GM19035 (cell line): ENCODE data around the gene HOMER3.
"Not testable (repeated sequence)": the region's sequence is repeated elsewhere in the genome, so short reads cannot be mapped to it uniquely, and the experiment has no call there.

Experiments used
- ATAC-seq: cut with Tn5 transposase; IDR thresholded peaks from one replicate; pipeline ENCODE4 v1.9.1; 2021; ENCODE audit not compliant: unreplicated experiment

The HOMER3 gene

DNA sequence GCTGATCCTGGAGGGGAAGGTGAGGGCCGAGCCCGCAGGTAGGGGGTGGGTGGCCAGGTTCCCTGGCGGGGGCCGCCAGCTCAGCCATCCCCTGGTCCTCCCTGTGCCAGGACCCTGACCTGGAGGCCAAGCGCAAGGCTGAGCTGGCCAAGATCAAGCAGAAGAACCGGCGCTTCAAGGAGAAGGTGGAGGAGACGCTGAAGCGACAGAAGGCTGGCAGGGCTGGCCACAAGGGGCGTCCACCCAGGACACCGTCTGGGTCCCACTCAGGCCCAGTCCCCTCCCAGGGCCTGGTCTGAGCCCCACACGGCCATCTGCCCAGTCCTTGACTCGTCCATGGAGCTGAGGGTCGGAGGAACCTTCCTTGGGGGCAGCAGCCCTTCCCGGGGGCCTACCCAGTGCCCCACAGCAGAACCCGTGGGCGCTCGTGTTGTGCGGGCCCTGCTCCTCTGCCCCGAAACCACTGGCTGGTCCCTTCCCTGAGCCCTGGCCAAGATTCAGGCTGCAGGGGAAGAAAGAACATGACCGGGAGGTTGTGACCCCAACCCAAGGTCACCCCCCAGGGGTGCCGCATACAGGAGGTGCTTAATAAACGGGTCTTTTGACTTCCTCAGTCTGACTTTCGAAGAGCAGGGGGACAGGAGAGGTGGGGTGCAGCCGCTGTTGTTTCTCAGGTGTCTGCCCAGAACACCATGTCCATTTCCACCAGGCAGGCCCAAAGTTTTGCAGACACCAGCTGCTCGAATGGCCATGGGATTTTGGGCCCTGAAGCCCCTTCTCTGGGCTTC, 12.8 kb downstream of the HOMER3 start:
- no peak for ATAC-seq

DNA sequence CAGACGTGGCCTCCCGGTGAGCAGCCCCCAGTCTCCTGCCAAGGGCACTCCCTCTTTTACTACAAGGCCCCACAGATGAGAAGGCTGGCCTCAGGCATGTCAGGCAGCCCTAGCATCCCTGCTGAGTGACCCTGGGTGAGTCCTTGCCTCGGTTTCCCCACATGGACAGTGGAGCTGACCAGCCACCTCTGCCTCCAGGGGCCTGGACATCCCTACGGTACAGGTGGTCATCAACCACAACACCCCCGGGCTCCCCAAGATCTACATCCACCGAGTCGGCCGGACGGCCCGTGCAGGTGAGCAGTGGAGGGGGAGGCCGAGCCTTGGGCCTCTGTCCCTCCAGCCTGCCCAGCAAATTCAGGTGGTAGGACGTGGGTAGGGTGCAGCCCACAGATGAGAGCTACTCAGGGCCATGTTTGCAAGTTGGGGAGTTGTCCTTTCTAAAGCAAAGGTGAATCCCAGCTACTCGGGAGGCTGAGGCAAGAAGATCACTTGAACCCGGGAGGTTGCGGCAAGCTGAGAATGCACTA, 16.3 kb downstream of the HOMER3 start:
- no peak for ATAC-seq

DNA sequence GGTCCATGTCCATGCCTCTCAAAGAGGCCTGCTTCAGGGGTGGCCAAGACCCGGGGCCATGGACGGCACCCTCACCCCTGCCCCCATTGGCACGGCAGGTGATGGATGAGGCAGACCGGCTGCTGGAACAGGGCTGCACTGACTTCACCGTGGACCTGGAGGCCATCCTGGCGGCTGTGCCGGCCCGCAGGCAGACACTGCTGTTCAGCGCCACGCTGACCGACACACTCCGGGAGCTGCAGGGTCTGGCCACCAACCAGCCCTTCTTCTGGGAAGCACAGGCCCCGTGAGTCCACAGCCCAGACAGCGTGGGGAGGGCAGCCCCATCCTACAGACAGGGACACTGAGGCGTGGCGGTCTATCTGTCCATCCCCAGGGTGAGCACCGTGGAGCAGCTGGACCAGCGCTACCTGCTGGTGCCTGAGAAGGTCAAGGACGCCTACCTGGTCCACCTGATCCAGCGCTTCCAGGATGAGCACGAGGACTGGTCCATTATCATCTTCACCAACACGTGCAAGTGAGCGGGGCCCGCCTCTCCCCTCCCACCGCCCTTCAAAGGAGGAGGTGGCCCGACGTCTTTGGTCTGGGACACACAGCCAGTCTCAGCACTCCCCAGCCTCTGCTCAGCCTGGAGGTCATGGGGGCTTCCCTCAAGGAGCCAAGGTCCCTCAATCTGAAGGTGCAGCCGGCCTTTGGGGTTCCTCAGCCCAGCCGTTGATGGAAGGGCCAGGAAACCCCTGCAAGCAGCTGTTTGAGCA, 18.6 kb downstream of the HOMER3 start:
- ATAC-seq = no peak

- no peak for ATAC-seq
These were observed 19.4 kb downstream of the HOMER3 start for GRCh38 chr19:18921593-18921992.

- no peak for ATAC-seq
These were observed 20.6 kb downstream of the HOMER3 start for GRCh38 chr19:18920400-18920799.

DNA sequence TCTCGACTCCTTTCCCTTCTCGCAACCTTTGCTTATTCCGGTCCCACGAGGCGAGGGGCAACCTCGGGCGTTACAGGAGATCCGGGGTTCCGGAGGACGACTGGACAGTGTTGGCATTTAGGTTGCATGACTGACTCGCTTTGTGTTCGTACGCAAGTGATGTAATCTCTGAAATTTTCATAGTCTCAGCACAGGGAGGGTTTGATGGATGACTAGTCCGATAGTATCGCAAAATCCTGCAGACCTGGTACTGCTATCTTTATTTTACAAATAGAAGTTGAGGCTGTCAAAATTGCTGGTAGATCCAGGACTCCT, 21.2 kb downstream of the HOMER3 start:
- no peak for ATAC-seq

- peak; percentile 93 for ATAC-seq
These were observed 21.7 kb downstream of the HOMER3 start, which contains the start of the genes COPE and DDX49 for GRCh38 chr19:18919086-18919899. Gene COPE, minus strand, starts transcription at chr19:18919387. Its CDS starts 39 bp downstream, at chr19:18919348. Gene DDX49, plus strand, starts transcription at chr19:18919715. Its CDS starts 27 bp downstream, at chr19:18919742.

GRCh38 chr19:18917593-18917992, 23.4 kb downstream of the HOMER3 start:
- not testable (repeated sequence) for ATAC-seq

GRCh38 chr19:18915639-18916038, 25.4 kb downstream of the HOMER3 start:
- ATAC-seq = no peak

DNA sequence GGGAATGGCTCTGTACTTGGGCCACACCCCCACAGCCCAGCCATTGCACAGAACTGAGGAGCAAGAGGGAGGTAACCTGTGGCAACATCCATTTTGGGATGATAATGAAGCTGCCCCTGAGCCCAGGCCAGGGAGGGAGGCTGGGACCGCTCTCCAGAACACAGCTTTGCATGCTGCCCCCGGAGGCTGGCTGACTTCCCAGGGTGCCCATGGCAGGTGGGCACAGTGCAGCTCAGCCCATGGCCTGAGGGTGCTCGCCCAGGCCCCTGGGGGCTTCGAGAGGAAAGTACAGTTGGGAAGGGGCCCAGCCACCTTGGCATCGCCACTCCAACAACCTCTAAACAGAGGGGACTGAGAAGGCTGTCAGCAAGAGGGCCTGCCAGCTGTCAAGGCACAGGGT, 27.6 kb downstream of the HOMER3 start:
- no peak for ATAC-seq

GRCh38 chr19:18912933-18913332, 28.1 kb downstream of the HOMER3 start:
- no peak for ATAC-seq

DNA sequence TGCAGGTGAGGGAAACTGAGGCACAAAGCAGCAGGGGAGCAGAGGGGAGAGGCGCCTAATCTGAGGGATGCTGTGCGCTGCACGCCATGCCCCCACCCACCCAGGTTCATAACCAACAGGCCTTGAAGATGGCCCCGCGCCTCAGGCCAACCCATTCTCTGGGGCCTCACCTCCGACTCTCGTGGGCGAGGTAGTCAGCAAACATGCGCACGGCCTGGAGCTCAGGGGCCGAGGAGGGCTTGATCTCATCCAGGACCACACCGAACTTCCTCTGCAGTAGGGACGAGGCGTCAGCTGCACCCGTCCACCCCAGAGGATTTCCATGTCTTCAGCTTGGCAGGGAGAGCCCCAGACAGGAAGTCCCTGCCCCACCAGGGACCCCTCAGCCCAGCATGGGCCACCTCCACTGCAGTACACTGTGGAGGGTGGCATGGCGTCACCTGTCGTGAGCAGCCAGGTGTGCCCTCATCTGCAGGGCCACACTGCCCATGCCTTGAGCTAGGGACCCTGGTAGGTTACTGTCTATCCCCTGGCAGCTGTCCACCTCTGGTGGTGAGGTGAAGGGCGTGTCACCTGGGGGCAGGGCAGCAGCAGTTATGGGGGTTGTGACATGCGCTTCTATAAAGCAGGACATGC, 30.1 kb downstream of the HOMER3 start:
- ATAC-seq = no peak

- no peak for ATAC-seq
These were observed 31.0 kb downstream of the HOMER3 start for GRCh38 chr19:18910010-18910409.

- ATAC-seq = no peak
These were observed 31.9 kb downstream of the HOMER3 start for GRCh38 chr19:18908917-18909619.

DNA sequence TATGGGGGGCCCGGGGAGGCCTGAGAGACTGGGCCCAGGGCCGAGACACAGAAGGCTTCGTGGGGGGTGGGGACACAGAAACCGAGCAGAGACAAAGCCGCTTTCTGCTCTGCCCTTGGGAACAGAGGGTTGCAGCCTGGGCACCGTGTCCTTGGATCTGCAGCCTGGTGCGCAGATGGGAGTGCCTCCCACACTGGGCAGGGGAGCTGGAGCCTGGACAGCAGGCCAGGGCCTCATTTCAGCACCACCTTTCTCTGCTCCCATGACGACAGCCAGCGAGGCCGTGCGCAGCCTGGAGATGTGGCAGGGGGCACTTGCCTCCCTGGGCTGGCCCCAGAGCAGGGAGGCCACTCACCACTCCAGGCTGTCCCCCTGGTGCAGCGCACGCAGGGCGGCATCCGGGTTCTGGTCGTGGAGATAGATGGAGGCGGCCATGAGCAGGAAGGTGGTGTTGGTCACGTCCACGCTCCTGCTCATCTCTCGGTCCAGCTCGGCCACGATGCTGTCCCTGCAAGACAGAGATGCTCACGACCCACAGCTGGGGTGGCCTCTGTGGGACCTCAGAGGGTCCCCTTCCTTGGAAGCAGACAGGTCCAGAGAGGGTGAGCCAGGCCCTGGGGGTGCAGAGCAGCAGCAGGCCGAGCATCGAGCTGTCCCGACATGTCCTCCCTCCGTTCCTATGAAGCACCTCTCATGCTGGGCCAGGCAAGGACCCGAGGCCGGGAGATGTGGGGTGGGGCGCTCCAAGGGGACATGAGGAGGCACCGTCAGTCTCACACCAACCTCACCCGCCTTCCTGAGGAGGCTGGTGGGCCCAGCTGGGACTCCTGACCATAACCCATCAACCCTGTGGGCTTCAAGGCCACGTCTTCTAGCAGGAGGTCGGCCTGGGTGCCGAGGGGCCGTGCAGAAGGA, 34.2 kb downstream of the HOMER3 start:
- no peak for ATAC-seq

DNA sequence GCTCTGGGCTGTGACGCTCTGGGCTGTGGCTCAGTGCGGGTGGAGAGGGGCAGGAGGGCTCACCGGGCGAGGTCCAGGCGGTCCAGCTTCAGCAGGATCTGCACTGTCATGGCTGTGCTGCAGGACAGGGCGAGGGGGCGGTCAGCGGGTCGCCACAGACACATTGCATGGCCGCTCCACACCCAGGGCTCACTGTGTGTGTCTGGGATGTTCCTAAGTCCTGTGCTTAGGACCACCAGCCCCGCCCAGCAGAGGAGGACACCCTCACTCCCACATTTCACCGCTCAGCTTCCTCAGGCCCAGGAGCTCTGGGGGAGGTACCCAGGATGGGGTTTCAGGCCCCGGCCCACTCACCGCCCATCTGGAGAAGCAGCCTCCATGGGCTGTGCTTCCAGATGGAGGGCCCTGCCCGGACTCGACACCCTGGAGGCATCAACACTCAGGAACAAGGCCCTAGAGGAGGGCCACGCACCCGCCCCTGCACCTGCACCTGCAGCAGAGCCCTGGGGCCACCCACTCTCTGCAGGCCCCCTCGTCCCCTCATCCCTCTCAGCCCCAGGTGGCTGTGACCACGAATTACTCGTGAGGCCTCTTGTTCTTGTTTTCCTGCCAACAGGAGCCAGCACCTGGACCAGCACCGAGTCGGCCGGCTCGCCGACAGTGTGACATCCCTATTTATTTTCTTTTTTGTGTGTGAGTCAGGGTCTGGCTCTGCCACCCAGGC, 35.3 kb downstream of the HOMER3 start:
- ATAC-seq = no peak

- no peak for ATAC-seq
These were observed 36.0 kb downstream of the HOMER3 start for GRCh38 chr19:18905058-18905456.

- ATAC-seq = no peak
These were observed 36.5 kb downstream of the HOMER3 start for GRCh38 chr19:18904334-18905057.
